Endothelial cell (in vitro differentiated cells): ENCODE measurements around the gene ATP6V1F. TPM values are rescaled to one million over a fixed set of nuclear protein-coding genes. Genes with fewer than 3 reads are reported as not detected.

Experiments
- DNase-seq: peaks from one replicate; pipeline ENCODE4 v3.0.0; 2021; ENCODE audit warnings: low spot score
- H3K27ac Mint-ChIP-seq: one replicate; pipeline ENCODE4 v1.8.0; 2021; ENCODE audit warnings: mixed read lengths, inconsistent platforms; ENCODE audit not compliant: unreplicated experiment
- H3K27me3 Mint-ChIP-seq: one replicate; pipeline ENCODE4 v1.8.0; 2021; ENCODE audit warnings: mild to moderate bottlenecking, moderate library complexity, mixed read lengths, inconsistent platforms; ENCODE audit not compliant: unreplicated experiment
- H3K36me3 Mint-ChIP-seq: one replicate; pipeline ENCODE4 v1.8.0; 2021; ENCODE audit warnings: mild to moderate bottlenecking, low read depth, mixed read lengths, inconsistent platforms; ENCODE audit not compliant: unreplicated experiment
- H3K4me1 Mint-ChIP-seq: one replicate; pipeline ENCODE4 v1.8.0; 2021; ENCODE audit warnings: mild to moderate bottlenecking, mixed read lengths, inconsistent platforms; ENCODE audit not compliant: unreplicated experiment
- H3K4me3 Mint-ChIP-seq: one replicate; pipeline ENCODE4 v1.8.0; 2021; ENCODE audit warnings: mild to moderate bottlenecking, mixed read lengths, inconsistent platforms; ENCODE audit not compliant: unreplicated experiment
- H3K9me3 Mint-ChIP-seq: one replicate; pipeline ENCODE4 v1.8.0; 2021; ENCODE audit warnings: mixed read lengths, inconsistent platforms; ENCODE audit not compliant: unreplicated experiment
- total RNA-seq: library from RNA; stranded (reverse); fragmentation: NEBNext Ultra II Directional; extraction: Animal tissue kit (Norgen Biotek cat#: 25700); gene quantifications from one replicate; pipeline ENCODE4 v1.2.1, GENCODE V29; 2021; ENCODE audit not compliant: unreplicated experiment
- TF ChIP-seq, protein P1 (sequence below): fragments of 200-600 bp; sonication (generic); IDR thresholded peaks from one replicate; pipeline ENCODE4 v1.5.0; 2021; ENCODE audit warnings: antibody characterized with exemption; ENCODE audit not compliant: unreplicated experiment

Gene ATP6V1F
- total RNA-seq, 1 donor from 2014 or later, result 132 TPM

DNA sequence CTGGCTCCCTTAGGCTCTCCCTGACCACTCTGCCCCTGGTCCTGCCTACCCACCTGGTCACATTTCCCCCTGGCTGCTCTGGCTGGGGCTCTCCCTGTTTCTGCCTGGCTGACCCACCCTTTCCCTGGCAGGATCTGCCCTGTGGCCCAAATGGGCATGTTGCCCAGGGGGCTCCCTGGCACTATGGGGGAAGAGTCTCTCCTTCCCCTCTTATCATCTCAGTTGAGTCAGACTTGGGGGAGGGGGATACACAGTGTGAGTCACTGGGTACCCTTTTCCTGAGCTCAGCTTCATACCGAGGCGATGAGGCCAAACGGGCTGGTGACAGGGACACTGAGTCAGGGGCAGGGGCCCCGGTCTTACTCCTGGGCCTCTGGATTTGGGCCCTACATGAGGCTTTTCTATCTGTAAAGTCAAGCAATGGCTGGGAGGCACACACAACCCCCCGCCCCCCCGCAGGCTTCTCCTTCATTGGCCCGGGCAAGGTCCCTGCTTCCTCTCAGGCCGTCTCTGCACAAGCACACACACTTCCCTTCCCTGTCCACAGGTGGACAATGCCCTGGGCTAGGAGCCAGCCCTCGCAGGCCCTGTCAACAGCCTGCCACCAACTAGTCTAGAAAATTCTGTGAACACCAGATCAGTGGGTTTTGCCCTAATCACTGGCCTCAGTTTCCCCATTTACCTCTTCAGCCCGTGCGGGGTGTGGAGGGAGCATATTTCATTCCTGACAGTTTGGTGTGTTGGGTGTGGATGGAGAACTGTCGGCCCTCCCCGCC is 33.1 kb upstream of the ATP6V1F start:
- Mint-ChIP-seq H3K27ac (no peak overlapping the region), H3K4me1 (peaks cover 8% of the 10 kb centered on the region), H3K27me3 (peaks cover 11% of the 10 kb centered on the region), H3K4me3 (peak overlapping the region; percentile 56), H3K9me3 (no peaks in the 10 kb centered on the region), H3K36me3 (no peaks in the 10 kb centered on the region)
- DNase-seq, result no peak
- TF ChIP-seq, protein P1, sequence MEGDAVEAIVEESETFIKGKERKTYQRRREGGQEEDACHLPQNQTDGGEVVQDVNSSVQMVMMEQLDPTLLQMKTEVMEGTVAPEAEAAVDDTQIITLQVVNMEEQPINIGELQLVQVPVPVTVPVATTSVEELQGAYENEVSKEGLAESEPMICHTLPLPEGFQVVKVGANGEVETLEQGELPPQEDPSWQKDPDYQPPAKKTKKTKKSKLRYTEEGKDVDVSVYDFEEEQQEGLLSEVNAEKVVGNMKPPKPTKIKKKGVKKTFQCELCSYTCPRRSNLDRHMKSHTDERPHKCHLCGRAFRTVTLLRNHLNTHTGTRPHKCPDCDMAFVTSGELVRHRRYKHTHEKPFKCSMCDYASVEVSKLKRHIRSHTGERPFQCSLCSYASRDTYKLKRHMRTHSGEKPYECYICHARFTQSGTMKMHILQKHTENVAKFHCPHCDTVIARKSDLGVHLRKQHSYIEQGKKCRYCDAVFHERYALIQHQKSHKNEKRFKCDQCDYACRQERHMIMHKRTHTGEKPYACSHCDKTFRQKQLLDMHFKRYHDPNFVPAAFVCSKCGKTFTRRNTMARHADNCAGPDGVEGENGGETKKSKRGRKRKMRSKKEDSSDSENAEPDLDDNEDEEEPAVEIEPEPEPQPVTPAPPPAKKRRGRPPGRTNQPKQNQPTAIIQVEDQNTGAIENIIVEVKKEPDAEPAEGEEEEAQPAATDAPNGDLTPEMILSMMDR, result no peak

DNA sequence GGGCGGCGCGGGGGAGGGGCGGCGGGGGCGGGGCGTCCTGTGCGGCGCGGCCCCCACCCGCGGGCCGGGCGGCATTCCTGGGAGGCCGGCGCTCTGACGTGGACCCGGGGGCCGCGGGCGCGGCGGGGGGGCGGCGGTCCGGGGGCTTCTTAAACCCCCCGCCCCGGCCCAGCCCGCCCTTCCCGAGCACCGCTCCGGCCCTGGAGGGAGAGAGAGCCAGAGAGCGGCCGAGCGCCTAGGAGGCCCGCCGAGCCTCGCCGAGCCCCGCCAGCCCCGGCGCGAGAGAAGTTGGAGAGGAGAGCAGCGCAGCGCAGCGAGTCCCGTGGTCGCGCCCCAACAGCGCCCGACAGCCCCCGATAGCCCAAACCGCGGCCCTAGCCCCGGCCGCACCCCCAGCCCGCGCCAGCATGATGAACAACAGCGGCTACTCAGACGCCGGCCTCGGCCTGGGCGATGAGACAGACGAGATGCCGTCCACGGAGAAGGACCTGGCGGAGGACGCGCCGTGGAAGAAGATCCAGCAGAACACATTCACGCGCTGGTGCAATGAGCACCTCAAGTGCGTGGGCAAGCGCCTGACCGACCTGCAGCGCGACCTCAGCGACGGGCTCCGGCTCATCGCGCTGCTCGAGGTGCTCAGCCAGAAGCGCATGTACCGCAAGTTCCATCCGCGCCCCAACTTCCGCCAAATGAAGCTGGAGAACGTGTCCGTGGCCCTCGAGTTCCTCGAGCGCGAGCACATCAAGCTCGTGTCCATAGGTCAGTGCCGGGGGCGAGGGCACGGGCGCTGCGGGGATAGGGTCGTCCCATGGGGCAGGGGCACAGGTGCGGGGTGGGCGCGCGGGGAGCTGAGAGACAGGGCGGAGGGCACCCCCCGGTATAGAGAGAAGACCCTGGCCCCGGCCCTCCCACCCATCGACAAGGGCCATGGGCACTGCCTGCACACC is 32.2 kb upstream of the ATP6V1F start, which contains the start of gene FLNC:
Gene FLNC, plus strand, starts transcription at position 176 of the 947 bp plus-strand sequence. Its CDS starts 232 bp downstream, at position 408.
- DNase-seq, result peak; percentile 50
- TF ChIP-seq, protein P1, result no peak
- peaks cover 8% of the 10 kb centered on the region for H3K4me1 Mint-ChIP-seq
- peaks cover 13% of the 10 kb centered on the region for H3K27me3 Mint-ChIP-seq
- no peaks in the 10 kb centered on the region for H3K9me3 Mint-ChIP-seq
- peak within 1 kb of the TSS; percentile 65 for H3K4me3 Mint-ChIP-seq
- H3K27ac Mint-ChIP-seq, result no peak within 1 kb of the TSS
- H3K36me3 Mint-ChIP-seq, result no peaks in the 10 kb centered on the region

DNA sequence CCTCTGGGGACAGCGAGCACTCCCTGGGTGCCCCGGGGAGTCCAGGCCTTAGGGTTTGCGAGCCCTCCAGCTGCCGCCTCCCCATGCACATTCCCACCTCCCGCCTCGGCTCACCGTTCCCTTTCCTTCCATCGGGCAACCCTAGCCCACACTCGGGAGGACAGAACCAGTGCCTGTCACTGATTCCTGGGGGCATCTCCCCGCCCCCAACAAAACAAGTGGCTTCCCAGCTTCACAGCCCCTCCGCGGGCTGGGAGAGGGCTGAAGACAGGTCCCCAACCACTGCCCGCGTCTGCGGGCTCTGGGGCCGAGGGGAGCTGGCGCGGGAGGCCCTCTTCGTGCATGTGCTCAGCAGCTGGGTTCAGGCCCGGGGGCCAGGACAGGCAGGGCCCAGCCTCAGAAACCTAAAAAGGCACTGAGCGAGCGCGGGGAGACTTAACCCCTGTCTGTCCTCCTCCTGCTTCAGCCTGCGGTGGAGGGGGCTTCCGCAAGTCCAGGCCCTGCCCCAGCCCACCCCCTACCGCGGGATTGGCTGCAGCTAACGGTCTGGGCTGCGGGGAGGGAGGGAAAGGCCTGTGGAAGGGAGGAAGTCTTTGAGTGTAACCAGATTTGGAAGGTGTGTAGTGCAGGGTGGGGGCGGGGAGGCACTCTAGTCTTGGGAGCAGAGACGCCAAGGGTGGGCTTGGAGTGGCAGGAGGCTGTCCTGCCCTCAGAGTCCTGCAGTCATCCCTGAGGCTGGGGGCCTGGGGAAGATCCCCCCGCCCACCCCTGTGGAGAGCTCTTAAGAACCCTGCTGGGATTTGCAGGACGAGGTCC is 31.3 kb upstream of the ATP6V1F start:
- TF ChIP-seq, protein P1, result no peak
- Mint-ChIP-seq H3K27ac (no peak overlapping the region), H3K27me3 (peaks cover 13% of the 10 kb centered on the region), H3K9me3 (no peaks in the 10 kb centered on the region), H3K4me1 (peaks cover 8% of the 10 kb centered on the region), H3K4me3 (no peak overlapping the region), H3K36me3 (no peaks in the 10 kb centered on the region)
- DNase-seq, result peak; percentile 27

DNA sequence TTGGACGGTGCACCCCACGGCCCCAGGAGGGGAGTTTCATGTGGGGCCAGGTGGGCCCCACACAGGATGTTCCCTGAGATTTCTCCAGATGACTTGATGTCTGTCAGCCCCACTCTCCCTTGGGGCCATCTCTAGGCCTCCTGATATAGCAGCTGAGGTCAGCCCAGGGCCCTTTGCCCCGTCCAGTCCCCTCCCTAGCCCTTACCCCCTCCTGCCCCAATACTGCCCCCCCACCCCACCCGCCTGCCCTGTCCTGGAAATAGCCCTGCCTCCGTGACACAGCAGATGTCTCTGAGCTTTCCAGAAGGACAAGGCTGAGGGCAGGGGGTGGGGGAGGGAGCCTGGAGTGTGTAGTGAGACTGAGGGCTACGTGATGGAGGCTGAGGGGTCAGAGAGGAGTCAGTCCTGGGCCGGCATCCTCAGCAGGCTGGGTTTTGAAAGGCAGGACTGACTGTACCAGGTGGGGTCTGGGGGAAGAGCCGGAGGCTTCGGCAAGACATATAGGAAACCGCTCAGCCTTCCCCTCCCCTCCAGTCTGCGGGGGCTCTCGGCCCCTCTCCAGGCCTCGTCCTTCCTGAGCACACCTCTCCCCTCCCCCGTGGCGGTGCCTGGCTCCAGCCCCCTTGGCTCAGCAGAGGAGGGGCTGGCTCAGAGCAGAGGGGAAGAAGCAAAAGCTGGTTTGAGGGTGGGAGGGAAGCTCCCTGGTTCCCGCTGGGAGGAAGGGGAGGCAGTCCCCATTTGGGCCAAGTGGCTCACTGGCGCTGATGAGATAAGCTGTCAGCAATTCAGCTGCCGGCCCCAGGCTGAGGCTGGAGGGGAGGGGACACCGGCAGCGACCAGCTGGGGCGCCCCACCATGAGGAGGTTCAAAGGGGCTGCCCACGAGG is 30.4 kb upstream of the ATP6V1F start:
- DNase-seq, result peak; percentile 23
- H3K9me3 Mint-ChIP-seq, result no peaks in the 10 kb centered on the region
- no peaks in the 10 kb centered on the region for H3K36me3 Mint-ChIP-seq
- no peak overlapping the region for H3K27ac Mint-ChIP-seq
- H3K4me1 Mint-ChIP-seq, result peaks cover 5% of the 10 kb centered on the region
- peaks cover 15% of the 10 kb centered on the region for H3K27me3 Mint-ChIP-seq
- TF ChIP-seq, protein P1, result no peak
- H3K4me3 Mint-ChIP-seq, result no peak overlapping the region
